ENCODE results near the gene CASP3.
"Not testable (repeated sequence)": the region's sequence is repeated elsewhere in the genome, so short reads cannot be mapped to it uniquely, and the experiment has no call there.

Gene CASP3

DNA sequence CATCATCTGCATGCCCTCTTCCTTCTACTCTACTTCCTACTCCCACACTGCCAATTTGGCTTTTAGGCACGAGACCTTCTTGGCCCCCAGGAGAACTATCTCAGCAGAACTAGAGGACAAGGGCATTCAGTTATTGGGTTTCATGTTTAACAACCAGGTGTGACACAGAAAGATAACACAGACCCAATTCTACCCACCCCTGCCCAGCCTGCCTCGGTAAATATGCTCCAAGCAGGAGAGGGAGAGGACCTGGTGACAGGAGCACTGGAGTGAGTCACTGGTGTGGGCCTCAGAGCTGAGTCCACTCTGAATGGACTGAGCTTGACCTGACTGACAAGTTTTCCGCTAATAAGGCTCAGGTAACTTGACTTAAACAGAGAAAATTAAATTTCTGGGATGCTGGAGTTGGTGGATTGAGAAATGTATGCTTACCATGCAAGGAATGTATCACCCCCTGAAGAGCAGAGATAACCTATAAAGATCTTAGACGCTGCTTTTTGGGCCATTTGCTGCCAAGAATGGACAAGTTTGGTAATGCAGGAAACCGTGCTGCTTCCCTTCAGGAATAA is 52.5 kb downstream of the CASP3 start:
- DNase-seq (ENCODE audit: low spot score), result no peak

- DNase-seq (ENCODE audit: low spot score), result no peak
Measured at GRCh38 chr4:184596044-184596616, 53.1 kb downstream of the CASP3 start.

DNA sequence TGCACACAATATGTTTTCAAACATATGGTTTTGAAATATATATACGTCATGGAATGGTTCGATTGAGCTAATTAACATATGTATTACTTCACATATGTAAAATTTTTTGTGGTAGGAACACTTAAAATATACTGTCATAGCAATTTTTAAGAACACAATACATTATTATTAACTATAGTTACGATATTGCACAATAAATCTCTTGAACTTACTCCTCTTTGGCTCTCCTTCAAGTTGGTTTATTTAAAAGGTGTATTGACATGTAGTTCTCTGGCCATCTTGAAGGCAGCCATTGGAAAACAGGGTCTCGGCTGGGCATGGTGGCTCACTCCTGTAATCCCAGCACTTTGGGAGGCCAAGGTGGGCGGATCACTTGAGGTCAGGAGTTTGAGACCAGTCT is 53.8 kb downstream of the CASP3 start:
- DNase-seq (ENCODE audit: low spot score), result no peak

DNA sequence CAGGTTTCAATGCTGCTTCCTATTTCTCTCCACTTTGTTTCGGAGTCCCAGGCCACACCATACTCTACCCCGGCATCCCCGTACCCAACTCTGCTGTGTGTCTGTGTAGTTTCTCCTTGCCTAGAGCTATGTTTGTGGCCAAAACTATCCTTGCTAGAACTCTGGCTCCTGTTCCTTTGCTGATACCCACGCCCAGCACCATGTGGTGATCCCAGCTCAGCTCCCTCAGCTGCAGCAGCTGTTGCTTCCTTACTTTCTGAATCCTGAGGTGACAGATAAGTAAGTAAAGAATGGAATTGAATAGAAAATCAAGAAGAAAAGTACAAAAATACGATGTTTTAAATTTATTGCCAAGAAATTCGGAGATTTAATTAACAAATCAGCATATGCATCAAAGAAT is 55.8 kb downstream of the CASP3 start:
- no peak for DNase-seq (ENCODE audit: low spot score)

DNA sequence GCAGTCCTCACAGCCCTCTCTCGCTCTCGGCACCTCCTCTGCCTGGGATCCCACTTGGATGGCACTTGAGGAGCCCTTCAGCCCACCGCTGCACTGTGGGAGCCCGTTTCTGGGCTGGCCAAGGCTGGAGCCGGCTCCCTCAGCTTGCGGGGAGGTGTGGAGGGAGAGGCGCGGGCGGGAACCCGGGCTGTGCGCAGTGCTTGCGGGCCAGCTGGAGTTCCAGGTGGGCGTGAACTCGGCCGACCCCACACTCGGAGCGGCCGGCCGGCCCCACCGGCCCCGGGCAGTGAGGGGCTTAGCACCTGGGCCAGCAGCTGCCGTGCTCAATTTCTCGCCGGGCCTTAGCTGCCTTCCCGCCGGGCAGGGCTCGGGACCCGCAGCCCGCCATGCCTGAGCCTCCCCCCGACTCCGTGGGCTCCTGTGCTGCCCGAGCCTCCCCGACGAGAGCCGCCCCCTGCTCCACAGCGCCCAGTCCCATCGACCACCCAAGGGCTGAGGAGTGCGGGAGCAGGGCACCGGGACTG is 57.4 kb downstream of the CASP3 start:
- not testable (repeated sequence) for DNase-seq (ENCODE audit: low spot score)

- DNase-seq (ENCODE audit: low spot score), result no peak
Measured at GRCh38 chr4:184591070-184591677, 58.1 kb downstream of the CASP3 start.

DNA sequence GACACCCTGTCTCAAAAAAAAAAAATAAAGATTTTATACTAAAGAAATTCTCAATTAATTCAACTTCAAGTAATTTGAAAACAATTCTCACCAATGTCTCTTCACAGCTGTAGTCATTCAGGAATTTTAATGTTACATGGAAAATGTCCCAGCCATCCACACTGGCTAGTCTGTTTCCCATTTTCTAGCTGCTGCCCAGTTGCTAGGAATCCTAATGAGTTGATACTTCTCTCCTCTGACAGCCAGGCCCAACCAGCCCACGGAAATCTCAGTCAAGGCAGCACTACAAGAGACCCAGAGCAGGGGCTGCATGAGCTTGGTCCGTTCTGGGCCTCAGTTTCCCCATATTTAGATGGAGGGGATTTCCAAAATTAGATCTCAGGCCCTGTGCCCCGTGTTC is 59.1 kb downstream of the CASP3 start:
- DNase-seq (ENCODE audit: low spot score), result no peak

GRCh38 chr4:184588893-184589292 is 60.4 kb downstream of the CASP3 start:
- no peak for DNase-seq (ENCODE audit: low spot score)

DNA sequence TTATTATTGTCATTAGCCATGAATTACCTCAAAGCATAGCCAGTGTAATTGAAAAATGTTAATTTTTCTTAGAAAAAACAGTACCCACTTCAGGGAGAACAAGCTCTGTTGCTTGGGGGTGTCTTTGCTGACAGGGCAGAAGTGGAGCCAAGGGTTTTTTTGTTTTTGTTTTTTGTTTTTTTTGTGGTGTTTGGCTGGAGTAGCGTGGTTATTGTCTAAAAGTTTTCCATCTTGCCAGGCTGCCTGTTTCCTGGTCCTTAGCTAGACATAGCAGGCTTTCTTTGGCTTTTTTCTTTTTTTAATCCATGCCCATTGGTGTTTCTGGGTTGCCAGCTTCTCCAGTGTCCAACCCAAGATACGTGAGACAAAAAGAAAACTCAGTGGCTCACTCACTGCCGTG is 61.5 kb downstream of the CASP3 start:
- no peak for DNase-seq (ENCODE audit: low spot score)

GRCh38 chr4:184587221-184587620 is 62.0 kb downstream of the CASP3 start:
- DNase-seq (ENCODE audit: low spot score), result no peak

- no peak for DNase-seq (ENCODE audit: low spot score)
Measured at GRCh38 chr4:184583738-184584502, 65.3 kb downstream of the CASP3 start.
